ENCODE results near the gene RRP12. TPM values are rescaled to one million over a fixed set of nuclear protein-coding genes. Genes with fewer than 3 reads are reported as not detected.

Gene RRP12
- total and polyA plus RNA-seq, 5 donors from 2014 or later = 5.1 to 82.0 (median 7.6) TPM

DNA sequence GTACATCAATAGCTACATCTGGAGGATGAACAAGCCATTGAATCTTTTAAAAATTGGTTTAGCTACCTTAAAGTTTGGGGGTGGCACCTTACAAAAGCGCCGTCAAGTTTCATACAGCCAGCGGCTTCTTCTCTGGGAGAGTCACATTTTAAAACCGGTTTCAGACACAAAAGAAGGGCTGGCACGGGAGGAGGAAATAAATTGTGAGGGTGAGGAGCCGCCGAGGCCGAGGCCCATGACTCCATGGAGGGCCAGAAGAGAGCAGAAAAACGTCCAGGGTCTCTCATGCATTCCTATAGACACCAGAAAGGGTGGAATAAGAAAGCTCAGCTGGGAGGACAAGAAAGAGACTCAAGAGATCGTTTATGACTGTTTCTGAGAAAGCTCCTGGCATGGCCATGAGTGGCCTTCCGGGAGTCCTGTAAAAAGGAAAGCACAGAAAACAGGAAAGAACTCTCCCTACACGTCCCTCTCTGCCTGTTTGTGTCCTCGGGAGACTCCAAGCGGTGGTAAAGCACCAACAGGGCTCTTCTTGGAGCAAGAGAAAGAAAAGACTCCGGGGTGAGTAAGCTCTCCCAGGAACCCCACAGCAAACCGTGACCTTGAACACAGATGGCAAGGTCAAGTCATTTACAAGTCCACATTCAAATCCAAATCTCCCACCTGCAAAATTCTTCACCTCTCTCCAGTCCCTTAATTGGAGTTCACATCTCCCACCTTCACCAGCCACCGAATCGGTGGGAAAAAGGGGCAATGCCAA, 68.4 kb downstream of the RRP12 start:
- H3K4me3 Mint-ChIP-seq = peak overlapping the region; percentile 93 to 97 (median 94)
- Histone ChIP-seq H3K9me3 (ENCODE audit: control insufficient read depth in 2 of 2, low read length in 2 of 2) (no peaks in the 10 kb centered on the region), H3K27ac (ENCODE audit: insufficient read depth, low read length, poor library complexity, severe bottlenecking) (peak overlapping the region; percentile 55), H3K27me3 (ENCODE audit: control insufficient read depth, insufficient read depth, low read length) (peaks cover 5% of the 10 kb centered on the region), H3K4me1 (ENCODE audit: control insufficient read depth, insufficient read depth, low read length, poor library complexity, severe bottlenecking) (peaks cover 44% of the 10 kb centered on the region), H3K4me3 (ENCODE audit: low read depth, low read length) (peak overlapping the region; percentile 92), H3K36me3 (ENCODE audit: control insufficient read depth, insufficient read depth, low read length) (peaks cover 14% of the 10 kb centered on the region)
- DNase-seq = no peak
- no peaks in the 10 kb centered on the region for H3K9me3 Mint-ChIP-seq
- H3K27ac Mint-ChIP-seq = peak overlapping the region; percentile 87 to 95 (median 91)
- peaks cover 17% of the 10 kb centered on the region for H3K27me3 Mint-ChIP-seq
- peaks cover 24% of the 10 kb centered on the region for H3K36me3 Mint-ChIP-seq
- peaks cover 8 to 64% (median 42%) of the 10 kb centered on the region in 4 donors for H3K4me1 Mint-ChIP-seq
- ATAC-seq (ENCODE audit: low read depth in 2 of 2) = no peak

- Histone ChIP-seq H3K9me3 (ENCODE audit: control insufficient read depth in 2 of 2, low read length in 2 of 2) (no peaks in the 10 kb centered on the region), H3K27me3 (ENCODE audit: control insufficient read depth, insufficient read depth, low read length) (peaks cover 2% of the 10 kb centered on the region), H3K27ac (ENCODE audit: insufficient read depth, low read length, poor library complexity, severe bottlenecking) (no peak overlapping the region), H3K4me3 (ENCODE audit: low read depth, low read length) (peak overlapping the region; percentile 92), H3K4me1 (ENCODE audit: control insufficient read depth, insufficient read depth, low read length, poor library complexity, severe bottlenecking) (peaks cover 44% of the 10 kb centered on the region), H3K36me3 (ENCODE audit: control insufficient read depth, insufficient read depth, low read length) (peaks cover 14% of the 10 kb centered on the region)
- Mint-ChIP-seq H3K27ac (peak overlapping the region in 1 of 3 donors; percentile 95), H3K36me3 (peaks cover 25% of the 10 kb centered on the region), H3K4me1 (peaks cover 11 to 73% (median 50%) of the 10 kb centered on the region in 4 donors), H3K4me3 (peak overlapping the region; percentile 93 to 97 (median 94)), H3K27me3 (peaks cover 5% of the 10 kb centered on the region), H3K9me3 (no peaks in the 10 kb centered on the region)
- ATAC-seq (ENCODE audit: low read depth in 2 of 2) (no peak), DNase-seq (no peak)
Observed at GRCh38 chr10:97331153-97331703, 69.9 kb downstream of the RRP12 start.

DNA sequence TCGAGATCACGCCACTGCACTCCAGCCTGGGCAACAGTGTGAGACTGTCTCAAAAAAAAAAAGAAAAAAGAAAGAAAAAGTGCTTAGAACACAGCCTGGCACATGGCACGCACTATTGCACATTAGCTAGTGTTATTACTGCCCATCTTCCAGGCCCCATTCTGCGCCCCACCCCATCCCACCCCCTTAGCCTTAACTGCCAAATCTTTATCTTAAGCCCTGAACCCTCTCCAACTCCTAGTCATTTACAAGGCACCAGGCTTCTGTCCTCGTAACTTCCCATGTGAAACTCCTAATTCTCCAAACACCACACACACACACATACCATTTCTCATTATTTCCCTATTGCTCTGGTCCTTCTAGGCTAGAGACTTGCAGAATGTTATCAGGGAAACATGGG, 71.4 kb downstream of the RRP12 start:
- H3K4me3 ChIP-seq (ENCODE audit: low read depth, low read length) = no peak overlapping the region
- no peaks in the 10 kb centered on the region for H3K9me3 ChIP-seq (ENCODE audit: control insufficient read depth in 2 of 2, low read length in 2 of 2)
- no peaks in the 10 kb centered on the region for H3K27me3 ChIP-seq (ENCODE audit: control insufficient read depth, insufficient read depth, low read length)
- H3K9me3 Mint-ChIP-seq = no peaks in the 10 kb centered on the region
- H3K27me3 Mint-ChIP-seq = no peaks in the 10 kb centered on the region
- H3K4me1 ChIP-seq (ENCODE audit: control insufficient read depth, insufficient read depth, low read length, poor library complexity, severe bottlenecking) = peaks cover 37% of the 10 kb centered on the region
- no peak overlapping the region for H3K27ac ChIP-seq (ENCODE audit: insufficient read depth, low read length, poor library complexity, severe bottlenecking)
- H3K27ac Mint-ChIP-seq = peak overlapping the region in 1 of 3 donors; percentile 45
- ATAC-seq (ENCODE audit: low read depth in 2 of 2) (no peak), DNase-seq (no peak)
- peaks cover 25% of the 10 kb centered on the region for H3K36me3 Mint-ChIP-seq
- H3K4me3 Mint-ChIP-seq = peak overlapping the region in 3 of 4 donors; percentile 10 to 97 (median 93)
- peaks cover 17 to 70% (median 50%) of the 10 kb centered on the region in 4 donors for H3K4me1 Mint-ChIP-seq
- H3K36me3 ChIP-seq (ENCODE audit: control insufficient read depth, insufficient read depth, low read length) = peaks cover 14% of the 10 kb centered on the region

DNA sequence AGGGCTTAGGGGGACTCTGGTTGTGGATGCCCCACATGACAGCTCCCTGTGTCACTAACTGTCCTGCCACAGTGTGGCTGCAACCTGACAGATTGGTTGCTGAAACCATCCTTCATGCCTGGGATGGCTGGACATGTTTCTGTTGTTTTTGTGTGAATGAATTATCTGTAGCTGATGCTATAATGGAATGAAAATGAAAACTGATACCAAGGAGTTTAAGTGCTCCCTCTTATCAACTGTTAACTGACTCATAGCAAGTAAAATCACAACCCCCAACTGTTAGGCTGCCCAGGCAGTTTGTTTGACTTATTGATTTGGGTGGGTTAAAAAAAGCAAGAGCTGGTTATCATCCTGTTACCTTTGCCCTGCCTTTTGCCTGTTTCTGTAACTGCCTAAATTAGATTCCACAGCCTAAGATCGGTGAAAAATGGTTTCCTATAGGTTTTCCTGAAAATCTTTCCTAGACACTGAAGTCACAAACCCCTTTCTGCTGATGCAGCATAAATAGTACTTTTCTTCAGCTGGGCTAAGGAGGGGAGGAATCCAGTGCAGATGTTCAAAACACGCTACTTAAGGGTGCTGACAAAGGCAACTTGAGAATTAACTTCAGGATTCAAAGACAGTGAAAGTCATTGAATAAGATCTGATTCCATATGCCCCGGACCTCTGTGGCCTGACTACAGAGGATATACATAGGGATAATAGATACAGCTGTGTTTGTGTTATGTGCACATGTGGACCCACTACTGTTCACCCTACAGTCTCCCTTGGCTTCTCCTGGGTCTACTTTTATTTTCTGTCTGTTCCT, 72.3 kb downstream of the RRP12 start:
- Histone ChIP-seq H3K27me3 (ENCODE audit: control insufficient read depth, insufficient read depth, low read length) (no peaks in the 10 kb centered on the region), H3K4me1 (ENCODE audit: control insufficient read depth, insufficient read depth, low read length, poor library complexity, severe bottlenecking) (peaks cover 35% of the 10 kb centered on the region), H3K4me3 (ENCODE audit: low read depth, low read length) (no peak overlapping the region), H3K36me3 (ENCODE audit: control insufficient read depth, insufficient read depth, low read length) (peaks cover 14% of the 10 kb centered on the region), H3K9me3 (ENCODE audit: control insufficient read depth in 2 of 2, low read length in 2 of 2) (no peaks in the 10 kb centered on the region), H3K27ac (ENCODE audit: insufficient read depth, low read length, poor library complexity, severe bottlenecking) (no peak overlapping the region)
- Mint-ChIP-seq H3K27ac (peak overlapping the region; percentile 11 to 82 (median 73)), H3K4me3 (peak overlapping the region in 1 of 4 donors; percentile 42), H3K9me3 (no peaks in the 10 kb centered on the region), H3K36me3 (peaks cover 25% of the 10 kb centered on the region), H3K4me1 (peaks cover 17 to 70% (median 50%) of the 10 kb centered on the region in 4 donors), H3K27me3 (no peaks in the 10 kb centered on the region)
- no peak for ATAC-seq (ENCODE audit: low read depth in 2 of 2)
- DNase-seq = peak in 1 of 3 donors; percentile 22

DNA sequence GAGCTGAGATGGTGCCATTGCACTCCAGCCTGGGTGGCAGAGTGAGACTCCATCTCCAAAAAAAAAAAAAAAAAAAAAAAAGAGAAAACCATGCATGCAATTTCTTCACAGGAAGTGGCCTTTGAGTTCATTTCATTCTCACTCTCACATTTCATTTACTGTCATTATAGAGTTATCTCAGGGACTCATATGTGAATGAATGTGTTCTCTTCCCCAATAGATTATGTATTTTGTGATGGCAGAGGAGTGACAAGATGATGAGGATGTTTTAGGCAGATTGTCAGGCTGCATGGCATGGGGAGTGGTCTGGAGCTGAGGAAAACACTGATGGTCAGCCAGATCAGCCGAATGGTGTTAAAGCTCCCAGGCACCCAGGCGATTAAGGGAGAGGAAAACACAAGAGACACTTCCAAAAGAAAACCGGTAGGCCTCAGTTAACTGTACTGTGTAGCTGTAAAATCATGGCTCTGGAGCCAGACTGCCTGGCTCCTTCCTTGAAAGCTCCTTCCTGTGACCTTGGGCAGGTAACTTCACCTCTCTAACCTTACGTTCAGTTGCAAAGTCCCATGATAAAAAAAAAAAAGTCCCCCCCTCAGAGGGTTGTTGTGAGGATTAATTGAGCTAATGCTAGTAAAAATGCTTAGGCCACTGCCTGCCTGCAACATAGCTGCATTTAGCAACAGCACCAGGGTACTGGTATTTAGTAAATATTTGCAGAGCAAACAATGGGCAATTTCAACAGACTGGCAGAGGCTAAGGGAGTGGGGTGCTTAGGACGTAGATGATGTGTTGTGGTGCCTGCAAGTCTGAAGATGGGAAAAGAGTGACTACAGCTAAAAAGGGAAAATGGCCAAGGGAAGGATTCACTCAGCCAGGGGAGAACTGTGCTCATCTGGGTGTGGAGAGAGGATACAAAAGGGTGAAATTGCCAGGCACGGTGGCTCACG, 73.5 kb downstream of the RRP12 start:
- Histone ChIP-seq H3K4me1 (ENCODE audit: control insufficient read depth, insufficient read depth, low read length, poor library complexity, severe bottlenecking) (peaks cover 23% of the 10 kb centered on the region), H3K4me3 (ENCODE audit: low read depth, low read length) (no peak overlapping the region), H3K27me3 (ENCODE audit: control insufficient read depth, insufficient read depth, low read length) (no peaks in the 10 kb centered on the region), H3K36me3 (ENCODE audit: control insufficient read depth, insufficient read depth, low read length) (peaks cover 14% of the 10 kb centered on the region), H3K27ac (ENCODE audit: insufficient read depth, low read length, poor library complexity, severe bottlenecking) (no peak overlapping the region), H3K9me3 (ENCODE audit: control insufficient read depth in 2 of 2, low read length in 2 of 2) (no peaks in the 10 kb centered on the region)
- Mint-ChIP-seq H3K9me3 (no peaks in the 10 kb centered on the region), H3K27me3 (no peaks in the 10 kb centered on the region), H3K4me1 (peaks cover 17 to 65% (median 42%) of the 10 kb centered on the region in 4 donors), H3K27ac (peak overlapping the region; percentile 63 to 73 (median 67)), H3K36me3 (peaks cover 19% of the 10 kb centered on the region), H3K4me3 (peak overlapping the region in 3 of 4 donors; percentile 10 to 31 (median 14))
- ATAC-seq (ENCODE audit: low read depth in 2 of 2) (no peak), DNase-seq (peak in 1 of 3 donors; percentile 26)

DNA sequence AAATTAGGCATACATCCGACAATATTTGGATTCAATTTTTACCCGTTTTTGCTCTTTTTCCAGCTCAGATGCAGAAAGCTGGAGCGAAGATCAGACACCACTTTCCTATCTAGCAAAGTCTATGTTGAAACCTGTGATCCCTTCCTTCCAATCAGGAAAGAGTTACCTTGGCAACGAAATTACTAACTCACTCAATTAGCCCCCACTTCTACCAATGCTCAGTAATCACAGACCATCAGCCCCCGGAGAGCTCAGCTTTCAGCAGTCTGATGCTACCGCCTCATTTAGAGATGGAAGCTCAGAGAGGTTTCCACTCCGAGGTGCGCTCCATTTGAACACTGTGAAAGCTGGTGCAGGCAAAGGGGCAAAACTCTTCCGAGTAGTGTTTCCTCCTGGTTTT, 75.4 kb downstream of the RRP12 start:
- H3K4me3 ChIP-seq (ENCODE audit: low read depth, low read length) = no peak overlapping the region
- H3K9me3 Mint-ChIP-seq = no peaks in the 10 kb centered on the region
- no peaks in the 10 kb centered on the region for H3K9me3 ChIP-seq (ENCODE audit: control insufficient read depth in 2 of 2, low read length in 2 of 2)
- H3K36me3 Mint-ChIP-seq = peaks cover 9% of the 10 kb centered on the region
- no peaks in the 10 kb centered on the region for H3K27me3 ChIP-seq (ENCODE audit: control insufficient read depth, insufficient read depth, low read length)
- H3K27me3 Mint-ChIP-seq = no peaks in the 10 kb centered on the region
- no peak overlapping the region for H3K27ac Mint-ChIP-seq
- ATAC-seq (ENCODE audit: low read depth in 2 of 2) (no peak), DNase-seq (no peak)
- peaks cover 18% of the 10 kb centered on the region for H3K4me1 ChIP-seq (ENCODE audit: control insufficient read depth, insufficient read depth, low read length, poor library complexity, severe bottlenecking)
- peaks cover 14% of the 10 kb centered on the region for H3K36me3 ChIP-seq (ENCODE audit: control insufficient read depth, insufficient read depth, low read length)
- H3K4me1 Mint-ChIP-seq = peaks cover 12 to 60% (median 40%) of the 10 kb centered on the region in 4 donors
- H3K4me3 Mint-ChIP-seq = peak overlapping the region in 1 of 4 donors; percentile 72
- H3K27ac ChIP-seq (ENCODE audit: insufficient read depth, low read length, poor library complexity, severe bottlenecking) = no peak overlapping the region

- Mint-ChIP-seq H3K9me3 (peaks cover 0 to 2% (median 0%) of the 10 kb centered on the region in 7 donors), H3K27ac (no peak overlapping the region), H3K36me3 (peaks cover 4% of the 10 kb centered on the region), H3K4me1 (peaks cover 12 to 55% (median 33%) of the 10 kb centered on the region in 4 donors), H3K27me3 (peaks cover 11% of the 10 kb centered on the region), H3K4me3 (peak overlapping the region in 2 of 4 donors; percentile 21 to 76)
- Histone ChIP-seq H3K4me3 (ENCODE audit: low read depth, low read length) (no peak overlapping the region), H3K9me3 (ENCODE audit: control insufficient read depth in 2 of 2, low read length in 2 of 2) (no peaks in the 10 kb centered on the region), H3K4me1 (ENCODE audit: control insufficient read depth, insufficient read depth, low read length, poor library complexity, severe bottlenecking) (peaks cover 26% of the 10 kb centered on the region), H3K36me3 (ENCODE audit: control insufficient read depth, insufficient read depth, low read length) (peaks cover 2% of the 10 kb centered on the region), H3K27ac (ENCODE audit: insufficient read depth, low read length, poor library complexity, severe bottlenecking) (no peak overlapping the region), H3K27me3 (ENCODE audit: control insufficient read depth, insufficient read depth, low read length) (no peaks in the 10 kb centered on the region)
- ATAC-seq (ENCODE audit: low read depth in 2 of 2) (no peak), DNase-seq (no peak)
Observed at GRCh38 chr10:97323501-97323900, 77.6 kb downstream of the RRP12 start.

All from CD4-positive, CD25-positive, alpha-beta regulatory T cell (primary cell).